Hepatocyte (in vitro differentiated cells): Measurements from ENCODE around the gene ARIH2. TPM values are rescaled to one million over a fixed set of nuclear protein-coding genes. Genes with fewer than 3 reads are reported as not detected.

Experiments used
- DNase-seq: peaks from one replicate; pipeline ENCODE4 v3.0.0-alpha.2; 2016; ENCODE audit warnings: low spot score
- H2AFZ ChIP-seq: fragments of 200-600 bp; sonication (generic); 2 replicates; pipeline ENCODE4 v1.6.0; 2016; ENCODE audit warnings: antibody characterized with exemption, mild to moderate bottlenecking
- H3K27ac ChIP-seq: fragments of 200-600 bp; sonication (generic); 2 replicates; pipeline ENCODE4 v1.5.1; 2016; ENCODE audit warnings: mild to moderate bottlenecking
- H3K27me3 ChIP-seq: fragments of 200-600 bp; sonication (generic); 2 replicates; pipeline ENCODE4 v1.6.1; 2016
- H3K36me3 ChIP-seq: fragments of 200-600 bp; sonication (generic); replicated peaks from 2 replicates; pipeline ENCODE4 v1.5.1; 2016; ENCODE audit warnings: low read depth; ENCODE audit not compliant: insufficient read depth
- H3K4me1 ChIP-seq: fragments of 200-600 bp; sonication (generic); 2 replicates; pipeline ENCODE4 v1.5.1; 2016; ENCODE audit warnings: mild to moderate bottlenecking, moderate library complexity; ENCODE audit not compliant: insufficient read depth
- H3K4me2 ChIP-seq: fragments of 200-600 bp; sonication (generic); 2 replicates; pipeline ENCODE4 v1.6.0; 2016
- H3K4me3 ChIP-seq: fragments of 200-600 bp; sonication (generic); 2 replicates; pipeline ENCODE4 v1.5.1; 2016; ENCODE audit warnings: mild to moderate bottlenecking
- H3K79me2 ChIP-seq: fragments of 200-600 bp; sonication (generic); 2 replicates; pipeline ENCODE4 v1.6.0; 2017; ENCODE audit warnings: mild to moderate bottlenecking
- H3K9me2 ChIP-seq: fragments of 200-600 bp; sonication (generic); replicated peaks from 2 replicates; pipeline ENCODE4 v1.6.0; 2017; ENCODE audit warnings: mild to moderate bottlenecking; ENCODE audit not compliant: insufficient read depth
- H3K9me3 ChIP-seq: fragments of 200-600 bp; sonication (generic); 2 replicates; pipeline ENCODE4 v1.5.1; 2016; ENCODE audit warnings: low read depth, mild to moderate bottlenecking
- H4K20me1 ChIP-seq: fragments of 200-600 bp; sonication (generic); 2 replicates; pipeline ENCODE4 v1.6.0; 2016; ENCODE audit warnings: mild to moderate bottlenecking; ENCODE audit not compliant: insufficient read depth, poor library complexity, severe bottlenecking
- CTCF ChIP-seq: fragments of 200-600 bp; sonication (generic); IDR thresholded peaks from 2 replicates; pipeline ENCODE4 v1.5.1; 2016; ENCODE audit warnings: antibody characterized with exemption, mild to moderate bottlenecking; ENCODE audit not compliant: poor library complexity
- EZH2 ChIP-seq: fragments of 200-600 bp; sonication (generic); IDR thresholded peaks from 2 replicates; pipeline ENCODE4 v1.6.1; 2016; ENCODE audit warnings: antibody characterized with exemption, mild to moderate bottlenecking, borderline replicate concordance
- EZH2phosphoT487 ChIP-seq: fragments of 200-600 bp; sonication (generic); IDR thresholded peaks from one replicate; pipeline ENCODE4 v1.6.1; 2018; ENCODE audit warnings: antibody characterized with exemption, mild to moderate bottlenecking, low read depth, moderate library complexity; ENCODE audit not compliant: unreplicated experiment, severe bottlenecking
- WGBS: methylation state at CpG from one replicate; pipeline ENCODE4 v1.1.6; 2016; ENCODE audit warnings: low lambda C conversion rate; ENCODE audit errors: missing lambda C conversion rate; 5-methylcytosine and 5-hydroxymethylcytosine counted together
- polyA plus RNA-seq: library from polyadenylated mRNA; unstranded; fragments of >200 nt; fragmentation: Nextera tagmentation; extraction: Ambion mirVana; gene quantifications from 2 replicates; pipeline ENCODE4 v1.2.1, GENCODE V29; 2016
- total RNA-seq: library from RNA; depleted of rRNA; stranded (reverse); fragments of >200 nt; gene quantifications from 2 replicates; pipeline ENCODE4 v1.2.3, GENCODE V29; 2014

Gene ARIH2
- total and polyA plus RNA-seq, 2 experiments from 2014 or later: 41.7 to 60.9 TPM

- 87% methylated on average over 2 of the region's 2 CpGs for WGBS
- H3K27ac ChIP-seq: no peak overlapping the region
- H4K20me1 ChIP-seq: no peaks in the 10 kb centered on the region
- TF ChIP-seq EZH2: no peak
- no peak for TF ChIP-seq EZH2phosphoT487
- no peak for TF ChIP-seq CTCF
- no peak overlapping the region for H3K4me3 ChIP-seq
- no peaks in the 10 kb centered on the region for H3K9me2 ChIP-seq
- H3K9me3 ChIP-seq: no peaks in the 10 kb centered on the region
- H3K79me2 ChIP-seq: peaks cover 4% of the 10 kb centered on the region
- no peaks in the 10 kb centered on the region for H3K27me3 ChIP-seq
- no peaks in the 10 kb centered on the region for H3K36me3 ChIP-seq
- no peak overlapping the region for H2AFZ ChIP-seq
- no peak for DNase-seq
- H3K4me1 ChIP-seq: no peaks in the 10 kb centered on the region
- H3K4me2 ChIP-seq: no peak overlapping the region
Measured at GRCh38 chr3:48963591-48963990, 44.9 kb downstream of the ARIH2 start.

- H3K36me3 ChIP-seq: no peaks in the 10 kb centered on the region
- no peak for DNase-seq
- no peaks in the 10 kb centered on the region for H3K9me3 ChIP-seq
- H3K27ac ChIP-seq: no peak overlapping the region
- WGBS: 95% methylated on average over 3 of the region's 3 CpGs
- no peaks in the 10 kb centered on the region for H3K79me2 ChIP-seq
- no peaks in the 10 kb centered on the region for H3K9me2 ChIP-seq
- no peaks in the 10 kb centered on the region for H3K4me1 ChIP-seq
- no peak overlapping the region for H3K4me3 ChIP-seq
- H3K4me2 ChIP-seq: no peak overlapping the region
- H4K20me1 ChIP-seq: no peaks in the 10 kb centered on the region
- no peaks in the 10 kb centered on the region for H3K27me3 ChIP-seq
- TF ChIP-seq EZH2: no peak
- TF ChIP-seq EZH2phosphoT487: no peak
- no peak for TF ChIP-seq CTCF
- H2AFZ ChIP-seq: no peak overlapping the region
Measured at GRCh38 chr3:48966367-48966766, 47.7 kb downstream of the ARIH2 start.

- Histone ChIP-seq H3K36me3 (no peaks in the 10 kb centered on the region), H3K4me1 (no peaks in the 10 kb centered on the region), H3K79me2 (no peaks in the 10 kb centered on the region), H3K9me2 (no peaks in the 10 kb centered on the region), H3K4me3 (no peak overlapping the region), H2AFZ (no peak overlapping the region), H3K4me2 (no peak overlapping the region), H3K27ac (no peak overlapping the region), H3K9me3 (no peaks in the 10 kb centered on the region), H3K27me3 (no peaks in the 10 kb centered on the region), H4K20me1 (no peaks in the 10 kb centered on the region)
- WGBS: 97% methylated on average over 7 of the region's 7 CpGs
- DNase-seq: no peak
- no peak for TF ChIP-seq EZH2phosphoT487
- TF ChIP-seq EZH2: no peak
- no peak for TF ChIP-seq CTCF
Measured at GRCh38 chr3:48966876-48967361, 48.3 kb downstream of the ARIH2 start.

- no peaks in the 10 kb centered on the region for H3K27me3 ChIP-seq
- no peaks in the 10 kb centered on the region for H3K9me3 ChIP-seq
- DNase-seq: no peak
- WGBS: 97% methylated on average over 6 of the region's 6 CpGs
- TF ChIP-seq EZH2 (no peak), CTCF (no peak), EZH2phosphoT487 (no peak)
- no peak overlapping the region for H3K4me2 ChIP-seq
- H3K79me2 ChIP-seq: no peaks in the 10 kb centered on the region
- H3K27ac ChIP-seq: no peak overlapping the region
- H3K4me3 ChIP-seq: no peak overlapping the region
- no peaks in the 10 kb centered on the region for H3K36me3 ChIP-seq
- H3K9me2 ChIP-seq: no peaks in the 10 kb centered on the region
- H3K4me1 ChIP-seq: no peaks in the 10 kb centered on the region
- H4K20me1 ChIP-seq: no peaks in the 10 kb centered on the region
- H2AFZ ChIP-seq: no peak overlapping the region
Measured at GRCh38 chr3:48970586-48970985, 51.9 kb downstream of the ARIH2 start.
